ENCODE measurements around the gene BIRC5.
"Not testable (repeated sequence)": the region's sequence is repeated elsewhere in the genome, so short reads cannot be mapped to it uniquely, and the experiment has no call there.

Gene BIRC5

DNA sequence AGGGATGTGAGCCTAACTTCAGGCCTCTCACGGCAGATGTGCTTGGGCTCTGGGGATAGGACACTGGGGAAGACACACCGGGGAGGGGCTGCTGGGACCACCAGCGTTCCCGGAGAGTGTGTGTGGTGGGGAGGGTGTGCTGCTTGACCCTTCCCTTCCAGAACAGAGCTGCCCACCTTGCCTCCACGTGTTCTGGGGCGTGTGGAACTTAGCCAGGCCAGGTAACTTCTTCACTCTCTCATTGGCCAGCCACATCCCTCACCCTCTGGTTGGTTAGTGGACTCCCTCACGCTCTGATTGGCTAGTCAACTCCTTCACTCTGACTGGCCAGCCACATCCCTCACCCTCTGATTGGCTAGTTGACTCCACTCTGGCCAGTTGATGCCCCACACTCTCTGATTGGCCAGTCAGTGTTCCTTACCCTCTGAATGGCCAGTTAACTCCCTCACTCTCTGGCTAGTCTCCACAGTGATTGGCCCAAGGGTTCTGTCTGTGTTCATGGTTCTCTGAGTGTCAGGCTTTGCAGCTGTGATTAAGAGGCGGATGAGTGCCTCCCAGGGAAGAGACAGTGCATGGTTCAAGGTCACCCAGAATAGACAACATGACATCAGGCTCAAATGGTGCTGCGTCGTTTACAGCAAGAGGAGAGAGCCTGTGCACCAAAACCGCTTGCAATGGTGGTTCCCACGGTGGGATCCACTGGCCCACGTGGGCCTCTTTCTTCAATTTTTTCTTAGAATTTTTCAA lies 27.4 kb downstream of the BIRC5 start:
- no peak for DNase-seq

DNA sequence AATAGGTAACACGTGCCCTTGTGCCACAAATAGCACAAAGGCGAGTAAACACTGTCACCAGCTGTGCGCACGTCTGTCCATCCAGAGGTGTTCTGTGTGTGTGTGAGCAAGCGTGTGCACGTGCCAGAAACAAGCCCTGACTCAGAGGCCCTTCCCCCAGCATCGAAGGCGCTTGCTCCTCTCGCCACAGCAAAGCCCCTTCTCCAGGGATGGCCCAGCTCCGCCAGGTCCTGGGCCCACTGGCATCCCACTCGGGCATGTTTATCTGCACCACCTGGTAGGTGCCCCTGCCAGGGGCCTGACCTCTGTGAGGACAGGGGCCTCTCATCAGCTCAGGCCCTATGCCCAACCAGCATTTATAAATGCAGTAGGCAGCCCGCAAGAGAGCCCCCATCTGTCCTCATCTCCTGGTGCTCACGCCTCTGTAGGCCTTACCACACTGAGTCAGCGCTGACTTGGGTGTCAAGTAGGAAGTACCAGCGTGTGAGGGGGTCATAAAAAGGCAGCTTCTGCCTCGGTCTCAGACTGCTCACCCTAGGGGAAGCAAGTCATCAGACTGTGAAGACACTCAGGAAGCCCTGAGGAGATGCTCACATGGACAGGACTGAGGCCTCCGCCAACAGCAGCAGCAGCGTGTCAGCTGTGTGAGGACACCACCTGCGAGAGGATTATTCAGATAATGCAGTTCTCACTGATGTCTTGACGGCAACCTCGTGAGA lies 28.1 kb downstream of the BIRC5 start:
- no peak for DNase-seq

DNA sequence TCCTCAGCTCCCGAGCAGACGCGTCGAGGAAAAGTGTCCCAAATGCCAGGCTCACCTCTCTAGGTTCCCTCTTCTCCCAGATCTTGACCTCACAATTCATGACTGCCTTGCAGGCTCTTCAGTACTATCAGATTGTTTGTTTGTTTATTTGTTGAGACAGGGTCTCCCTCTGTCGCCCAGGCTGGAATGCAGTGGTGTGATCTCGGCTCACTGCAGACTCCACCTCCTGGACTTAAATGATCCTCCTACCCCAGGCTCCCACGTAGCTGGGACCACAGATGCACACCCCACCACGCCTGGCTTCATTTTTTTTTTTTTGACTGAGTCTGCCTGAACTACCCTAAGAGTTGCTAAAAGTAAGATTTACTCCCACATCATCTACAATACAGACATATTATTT lies 33.3 kb downstream of the BIRC5 start:
- no peak for DNase-seq

GRCh38 chr17:78248051-78248914 lies 34.2 kb downstream of the BIRC5 start:
- DNase-seq: no peak

- DNase-seq: no peak
Observed at GRCh38 chr17:78249074-78249817, 35.2 kb downstream of the BIRC5 start.

- DNase-seq: no peak
Observed at GRCh38 chr17:78249818-78250806, 36.1 kb downstream of the BIRC5 start.

DNA sequence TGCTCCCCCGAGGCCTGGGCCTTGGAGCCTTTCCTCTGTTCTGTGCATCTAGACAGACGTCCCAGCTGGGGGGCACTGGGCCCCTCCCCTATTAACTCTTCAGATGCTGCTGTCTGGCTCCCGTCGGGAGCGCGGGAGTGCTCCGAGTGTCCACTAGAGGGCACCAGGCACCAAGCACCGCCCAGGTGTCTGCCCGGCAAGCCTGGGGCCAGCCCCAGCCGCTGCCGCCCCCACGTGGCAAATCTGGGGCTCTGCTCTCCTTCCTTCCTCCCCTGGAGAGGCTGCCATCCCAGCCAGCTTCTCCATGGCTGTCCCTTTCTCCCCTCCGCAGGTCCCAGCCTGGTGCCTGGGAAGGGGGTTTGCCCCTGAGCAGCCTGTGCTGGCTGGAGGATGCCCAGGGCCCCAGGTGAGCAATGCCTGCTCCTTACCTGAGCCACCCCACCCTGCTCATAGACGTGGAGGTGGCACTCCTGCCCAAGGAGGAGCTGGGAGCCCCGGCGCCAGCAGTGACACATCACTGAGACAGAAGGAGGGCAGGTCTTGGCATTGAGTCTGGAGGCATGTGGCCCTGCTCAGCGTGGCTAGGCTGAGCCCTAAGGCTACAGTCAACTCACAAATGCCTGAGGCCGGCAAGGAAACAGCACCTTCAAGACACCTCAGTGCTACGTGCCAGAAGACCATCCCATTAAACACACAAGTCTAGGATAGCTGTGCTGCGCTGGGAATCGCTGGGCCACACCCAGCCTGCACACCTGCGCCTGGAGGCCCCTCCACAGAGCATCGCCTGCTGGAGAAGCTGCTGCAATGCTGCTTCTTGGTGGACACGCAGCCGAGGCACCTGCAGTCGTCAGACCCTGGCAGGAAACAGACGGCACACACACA lies 37.1 kb downstream of the BIRC5 start:
- DNase-seq: peak; percentile 62

GRCh38 chr17:78251773-78252103 lies 37.7 kb downstream of the BIRC5 start:
- DNase-seq: no peak

DNA sequence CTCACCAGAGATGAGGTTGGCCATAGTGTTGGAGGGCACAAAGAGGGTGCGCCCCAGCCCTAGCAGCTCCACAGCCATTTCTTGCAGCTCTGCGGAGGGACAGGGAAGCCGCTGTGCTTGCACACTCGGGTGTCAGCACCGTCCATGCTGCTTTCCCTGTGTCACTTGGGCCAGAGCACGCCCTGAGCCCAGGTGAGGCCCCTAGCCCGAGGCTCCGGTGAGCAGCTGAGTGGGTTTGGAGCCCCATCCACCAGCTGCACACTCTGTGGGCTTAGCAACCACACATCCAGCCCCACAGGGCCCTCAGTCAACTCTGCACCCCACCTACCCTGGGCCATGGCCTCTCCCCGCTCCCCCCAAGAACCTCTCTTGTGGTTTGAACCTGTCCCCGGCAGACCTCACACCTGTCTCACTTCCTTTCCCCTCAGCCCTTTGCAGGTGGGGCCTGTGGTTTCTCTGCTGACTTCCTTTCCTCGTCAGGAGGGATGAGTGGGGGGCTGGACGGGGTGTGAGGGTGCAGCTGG lies 38.1 kb downstream of the BIRC5 start:
- DNase-seq: no peak

GRCh38 chr17:78252701-78253635 lies 38.9 kb downstream of the BIRC5 start:
- no peak for DNase-seq

- DNase-seq: not testable (repeated sequence)
Observed at GRCh38 chr17:78253636-78253945, 39.5 kb downstream of the BIRC5 start.

DNA sequence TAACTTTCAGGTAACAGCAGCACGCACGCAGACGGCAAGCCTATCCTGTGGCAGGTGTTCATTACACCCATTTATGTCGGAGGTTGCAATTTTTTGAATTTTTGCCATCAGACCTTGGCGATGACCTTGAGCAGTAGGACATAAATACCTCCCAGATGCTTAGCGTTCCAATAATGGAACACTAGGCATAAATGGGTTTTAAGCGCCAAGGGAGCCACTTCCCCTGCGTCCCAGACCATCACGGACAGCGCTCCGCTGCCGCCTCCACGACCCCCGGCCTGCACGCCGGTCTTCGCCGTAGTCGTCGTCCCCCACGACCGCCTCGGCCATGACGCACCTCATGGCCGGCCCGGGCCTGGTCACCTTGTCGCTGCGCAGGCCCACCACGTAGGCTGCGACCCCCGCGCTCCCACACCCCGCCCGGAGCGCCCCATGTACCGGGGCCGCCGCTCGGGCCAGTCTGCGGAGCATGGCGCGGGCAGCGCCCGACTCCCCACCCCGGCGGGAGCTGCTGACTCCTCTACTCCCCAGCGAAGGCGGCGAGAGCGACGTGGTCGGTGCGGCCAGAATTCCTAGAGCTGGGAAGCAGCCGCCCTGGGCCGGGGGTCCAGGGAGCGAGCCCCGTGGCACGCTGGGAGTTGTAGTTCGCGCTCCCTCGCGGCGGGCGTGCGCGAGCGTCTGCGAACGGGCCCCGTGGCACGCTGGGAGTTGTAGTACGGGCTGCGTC lies 40.1 kb downstream of the BIRC5 start:
- DNase-seq: peak; percentile 10

DNA sequence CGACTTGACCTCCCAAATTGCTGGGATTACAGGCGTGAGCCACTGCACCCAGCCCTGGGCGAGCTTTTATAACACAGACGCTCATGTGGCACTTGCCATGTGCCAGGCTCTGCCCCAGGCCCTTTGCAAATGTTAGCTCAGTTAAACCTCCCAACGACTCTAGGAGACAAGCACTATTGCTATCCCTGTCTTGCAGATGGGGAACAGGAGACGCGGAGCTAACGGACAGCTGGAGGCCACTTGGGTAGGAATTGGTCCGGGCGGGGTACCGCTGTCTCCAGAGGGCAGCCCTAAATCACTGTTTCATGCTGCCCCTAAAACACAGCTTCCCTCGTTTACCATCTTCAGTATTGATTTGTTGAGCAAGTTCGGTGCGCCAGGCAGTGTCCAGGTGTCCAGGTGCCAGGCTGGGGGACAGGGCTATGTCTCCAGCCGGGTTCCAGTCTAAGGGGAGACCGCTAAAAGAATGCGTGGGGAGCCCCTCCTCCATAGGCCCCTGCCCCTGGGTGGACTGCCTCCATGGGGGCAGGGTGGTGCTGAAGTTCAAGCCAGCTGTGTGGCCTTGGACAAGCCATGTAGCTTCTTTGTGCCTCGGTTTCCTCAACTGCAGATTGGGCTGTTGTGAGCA lies 41.1 kb downstream of the BIRC5 start:
- DNase-seq: no peak

- no peak for DNase-seq
Observed at GRCh38 chr17:78255953-78256706, 42.1 kb downstream of the BIRC5 start.

- no peak for DNase-seq
Observed at GRCh38 chr17:78256707-78257591, 42.9 kb downstream of the BIRC5 start.

DNA sequence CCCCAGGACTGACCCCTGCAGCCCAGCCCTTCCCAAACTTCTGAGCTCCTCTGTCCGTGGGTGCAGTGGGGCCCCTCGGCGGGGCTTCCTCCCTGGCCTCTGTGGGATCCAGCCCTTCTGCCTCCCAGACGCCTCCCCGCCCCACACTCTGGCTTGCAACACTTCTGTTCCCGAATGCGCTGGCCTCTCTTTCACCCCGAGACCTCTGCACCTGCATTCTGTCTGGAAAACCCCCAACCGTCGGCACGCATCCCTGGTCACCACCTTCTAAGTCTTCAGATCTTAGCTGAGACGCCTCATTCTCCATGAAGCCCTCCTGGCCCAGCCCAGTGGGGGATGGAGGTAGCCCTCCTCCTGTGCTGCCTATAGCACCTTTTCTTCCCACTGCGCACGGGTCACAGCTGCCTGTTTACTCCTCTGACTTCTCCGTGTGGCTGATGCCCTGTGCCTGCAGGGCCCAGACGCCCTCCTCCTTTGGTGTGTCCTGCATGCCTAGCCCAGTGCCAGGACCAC lies 43.8 kb downstream of the BIRC5 start:
- no peak for DNase-seq
